ENCODE results near the gene SHC1. TPM values are rescaled to one million over a fixed set of nuclear protein-coding genes. Genes with fewer than 3 reads are reported as not detected.

The SHC1 gene
- polyA plus RNA-seq, 1 of the 3 experiments (the other 2 are of a cell fraction), result 338 TPM

GRCh38 chr1:154961207-154962155 lies 9.1 kb downstream of the SHC1 start, which contains the start of gene PYGO2 (continued):
- TF ChIP-seq GABPA (IDR thresholded peaks at IDR 0.05; ENCODE audit: low read depth) (peak; percentile 84), TEAD4 (IDR thresholded peaks at IDR 0.05; ENCODE audit: borderline replicate concordance, insufficient read depth) (peak; percentile 12; the same call in 1 of the 2 replicates), CHD2 (IDR thresholded peaks at IDR 0.05; ENCODE audit: low read length, partially characterized antibody) (no peak)

GRCh38 chr1:154960446-154961136 lies 10.0 kb downstream of the SHC1 start:
- H3K79me2 ChIP-seq (ENCODE audit: insufficient read depth), result peaks cover 39% of the 10 kb centered on the region
- WGBS (ENCODE audit: low lambda C conversion rate), result 28% methylated on average over 10 of the region's 10 CpGs
- peaks cover 4 to 37% of the 10 kb centered on the region in 2 experiments; a peak in 3 of 4 replicates for H3K4me1 ChIP-seq (ENCODE audit: control insufficient read depth in 1 of 2, insufficient read depth in 2 of 2, low read depth in 1 of 2, low read length in 1 of 2)
- H3K27me3 ChIP-seq (ENCODE audit: insufficient read depth), result no peaks in the 10 kb centered on the region
- POLR2A ChIA-PET, result interaction anchor here (0.6 to 2.8 kb wide), 13 partner anchors 8 to 383 kb away, joined by 3 to 18 read pairs (median 4); partner anchors contain the start of genes FLAD1, LENEP, PMVK and SHC1
- peaks cover 27% of the 10 kb centered on the region for H3F3A ChIP-seq (replicated peaks; ENCODE audit: insufficient read depth)
- CTCF ChIA-PET, result interaction anchor here (0.8 to 37.5 kb wide), 21 partner anchors 9 to 125 kb away, joined by 3 to 640 read pairs (median 4); partner anchors contain the start of genes ADAM15, FLAD1, LENEP and SHC1
- no peaks in the 10 kb centered on the region for H3K9me2 ChIP-seq
- peak overlapping the region; percentile 83 to 98 for H3K27ac ChIP-seq (ENCODE audit: low read depth in 2 of 2, low read length in 1 of 2)
- no peaks in the 10 kb centered on the region for H4K20me1 ChIP-seq (ENCODE audit: insufficient read depth)
- peak overlapping the region; percentile 72 to 73 for H3K4me3 ChIP-seq (ENCODE audit: low read depth in 2 of 2, low read length in 1 of 2)
- peaks cover 11 to 44% of the 10 kb centered on the region in 2 experiments for H3K36me3 ChIP-seq (replicated peaks in 1 of 2; ENCODE audit: control insufficient read depth in 1 of 2, insufficient read depth in 2 of 2, low read length in 1 of 2)
- no peaks in the 10 kb centered on the region for H3K9me3 ChIP-seq
- TF ChIP-seq CTCF (IDR thresholded peaks at IDR 0.05) (no peak), MEF2A (IDR thresholded peaks at IDR 0.05; ENCODE audit: borderline replicate concordance, low read depth) (no peak), NRF1 (IDR thresholded peaks at IDR 0.05; ENCODE audit: low read depth, low read length) (no peak), RFX5 (IDR thresholded peaks at IDR 0.05; ENCODE audit: low read length) (no peak), JUND (IDR thresholded peaks at IDR 0.05) (no peak), GABPA (IDR thresholded peaks at IDR 0.05; ENCODE audit: low read depth) (no peak), IRF3 (IDR thresholded peaks at IDR 0.05; ENCODE audit: low read depth, low read length) (no peak), POLR2AphosphoS5 (IDR thresholded peaks at IDR 0.05; ENCODE audit: low read depth, low read length) (no peak)
- H3K4me2 ChIP-seq, result peak overlapping the region; percentile 85
- no peak for DNase-seq
- H2AFZ ChIP-seq (ENCODE audit: low read depth), result no peak overlapping the region
- peak overlapping the region; percentile 84 for H3K9ac ChIP-seq

Measured in SK-N-SH (cell line).